ENCODE results near the gene CACNA1C.

GRCh38 chr12:2259369-2259768, 206.6 kb downstream of the CACNA1C start:
- TF ChIP-seq CTCF (IDR thresholded peaks at IDR 0.05; ENCODE audit: low read depth, low read length, poor library complexity, severe bottlenecking) (no peak), EZH2phosphoT487 (IDR thresholded peaks at IDR 0.05; ENCODE audit: borderline replicate concordance, low read length) (no peak)

All from DOHH2 (cell line).